ENCODE results near the gene PRG3.

The PRG3 gene

GRCh38 chr11:57359396-57359795, 21.6 kb downstream of the PRG3 start:
- no peak overlapping the region for H3K9ac ChIP-seq (ENCODE audit: low read length)
- no peaks in the 10 kb centered on the region for H3K79me2 ChIP-seq (ENCODE audit: low read length)
- H3K4me1 ChIP-seq (ENCODE audit: low read length) = peaks cover 39% of the 10 kb centered on the region
- H2AFZ ChIP-seq (ENCODE audit: low read depth, low read length) = no peak overlapping the region
- H3K4me3 ChIP-seq (ENCODE audit: low read length) = no peak overlapping the region
- H3K27ac ChIP-seq (ENCODE audit: low read length) = no peak overlapping the region
- no peaks in the 10 kb centered on the region for H3K27me3 ChIP-seq (ENCODE audit: low read depth, low read length)
- no peaks in the 10 kb centered on the region for H3K36me3 ChIP-seq (replicated peaks; ENCODE audit: low read depth, low read length)
- H3K9me3 ChIP-seq (ENCODE audit: insufficient read depth, low read length) = no peaks in the 10 kb centered on the region
- TF ChIP-seq CTCF (IDR thresholded peaks at IDR 0.05; ENCODE audit: low read depth, low read length) (no peak), EZH2phosphoT487 (IDR thresholded peaks at IDR 0.05; ENCODE audit: low read depth) (no peak)
- no peaks in the 10 kb centered on the region for H4K20me1 ChIP-seq (ENCODE audit: insufficient read depth, low read length)
- no peak overlapping the region for H3K4me2 ChIP-seq (ENCODE audit: low read length)

GRCh38 chr11:57358991-57359390, 22.0 kb downstream of the PRG3 start:
- Histone ChIP-seq H3K9ac (ENCODE audit: low read length) (no peak overlapping the region), H3K27ac (ENCODE audit: low read length) (no peak overlapping the region), H2AFZ (ENCODE audit: low read depth, low read length) (no peak overlapping the region), H3K36me3 (replicated peaks; ENCODE audit: low read depth, low read length) (no peaks in the 10 kb centered on the region), H3K4me1 (ENCODE audit: low read length) (peaks cover 43% of the 10 kb centered on the region), H3K27me3 (ENCODE audit: low read depth, low read length) (no peaks in the 10 kb centered on the region), H3K79me2 (ENCODE audit: low read length) (no peaks in the 10 kb centered on the region), H3K4me3 (ENCODE audit: low read length) (no peak overlapping the region), H3K4me2 (ENCODE audit: low read length) (no peak overlapping the region), H4K20me1 (ENCODE audit: insufficient read depth, low read length) (no peaks in the 10 kb centered on the region), H3K9me3 (ENCODE audit: insufficient read depth, low read length) (no peaks in the 10 kb centered on the region)
- no peak for TF ChIP-seq EZH2phosphoT487 (IDR thresholded peaks at IDR 0.05; ENCODE audit: low read depth)
- TF ChIP-seq CTCF (IDR thresholded peaks at IDR 0.05; ENCODE audit: low read depth, low read length) = no peak

- H3K9me3 ChIP-seq (ENCODE audit: insufficient read depth, low read length) = no peaks in the 10 kb centered on the region
- H3K4me1 ChIP-seq (ENCODE audit: low read length) = peaks cover 48% of the 10 kb centered on the region
- H3K27me3 ChIP-seq (ENCODE audit: low read depth, low read length) = no peaks in the 10 kb centered on the region
- H4K20me1 ChIP-seq (ENCODE audit: insufficient read depth, low read length) = no peaks in the 10 kb centered on the region
- H3K36me3 ChIP-seq (replicated peaks; ENCODE audit: low read depth, low read length) = no peaks in the 10 kb centered on the region
- H3K4me3 ChIP-seq (ENCODE audit: low read length) = no peak overlapping the region
- no peak overlapping the region for H2AFZ ChIP-seq (ENCODE audit: low read depth, low read length)
- TF ChIP-seq EZH2phosphoT487 (IDR thresholded peaks at IDR 0.05; ENCODE audit: low read depth) (no peak), CTCF (IDR thresholded peaks at IDR 0.05; ENCODE audit: low read depth, low read length) (peak; percentile 30)
- H3K79me2 ChIP-seq (ENCODE audit: low read length) = no peaks in the 10 kb centered on the region
- H3K9ac ChIP-seq (ENCODE audit: low read length) = no peak overlapping the region
- no peak overlapping the region for H3K4me2 ChIP-seq (ENCODE audit: low read length)
- no peak overlapping the region for H3K27ac ChIP-seq (ENCODE audit: low read length)
These were observed 22.4 kb downstream of the PRG3 start for GRCh38 chr11:57358543-57358961.

GRCh38 chr11:57357856-57358255, 23.1 kb downstream of the PRG3 start:
- Histone ChIP-seq H3K9me3 (ENCODE audit: insufficient read depth, low read length) (no peaks in the 10 kb centered on the region), H3K79me2 (ENCODE audit: low read length) (no peaks in the 10 kb centered on the region), H3K4me2 (ENCODE audit: low read length) (no peak overlapping the region), H3K27me3 (ENCODE audit: low read depth, low read length) (no peaks in the 10 kb centered on the region), H4K20me1 (ENCODE audit: insufficient read depth, low read length) (no peaks in the 10 kb centered on the region), H3K4me1 (ENCODE audit: low read length) (peaks cover 51% of the 10 kb centered on the region), H3K36me3 (replicated peaks; ENCODE audit: low read depth, low read length) (no peaks in the 10 kb centered on the region), H3K9ac (ENCODE audit: low read length) (no peak overlapping the region), H3K4me3 (ENCODE audit: low read length) (no peak overlapping the region), H3K27ac (ENCODE audit: low read length) (no peak overlapping the region; the same call in 1 of the 2 replicates), H2AFZ (ENCODE audit: low read depth, low read length) (no peak overlapping the region)
- TF ChIP-seq EZH2phosphoT487 (IDR thresholded peaks at IDR 0.05; ENCODE audit: low read depth) (no peak), CTCF (IDR thresholded peaks at IDR 0.05; ENCODE audit: low read depth, low read length) (no peak)
